Left cardiac atrium (tissue), 4 donors: ENCODE data around the gene ABI1. TPM values are rescaled to one million over a fixed set of nuclear protein-coding genes. Genes with fewer than 3 reads are reported as not detected.

ENCODE experiments used
- ATAC-seq, 2 donors: fragments of 200-7000 bp; cut with Tn5 transposase; one replicate each; pipeline ENCODE4 v1.9.1; 2020; ENCODE audit warnings: mild to moderate bottlenecking in 2 of 2, moderate library complexity in 2 of 2
- DNase-seq: peaks from one replicate; pipeline ENCODE4 v3.0.0-alpha.2; 2020
- intact Hi-C, 2 donors: fragments of 100-400 bp; cut with DNase I; formaldehyde crosslinking; loops; one replicate each; pipeline versions ENCODE4 v1.14.1 to v1.15.1; 2022 to 2023
- total RNA-seq, 2 donors: library from RNA; stranded (reverse); fragmentation: NEBNext Ultra II Directional; extraction: Animal tissue kit (Norgen Biotek cat#: 25700); gene quantifications; one replicate each; pipeline ENCODE4 v1.2.1, GENCODE V29; 2021
- donor health status: DM: no; HTN: yes; CAD: no.
- donor health status: DM: no; HTN: yes; CAD: no; lungs with severe emphysema.
- donor health status: DM: yes; HTN: yes; CAD: no.
- donor health status: Dilated cardiomyopathy.

ABI1 gene
- total RNA-seq, 2 donors from 2014 or later, result 24.9 to 26.7 TPM

DNA sequence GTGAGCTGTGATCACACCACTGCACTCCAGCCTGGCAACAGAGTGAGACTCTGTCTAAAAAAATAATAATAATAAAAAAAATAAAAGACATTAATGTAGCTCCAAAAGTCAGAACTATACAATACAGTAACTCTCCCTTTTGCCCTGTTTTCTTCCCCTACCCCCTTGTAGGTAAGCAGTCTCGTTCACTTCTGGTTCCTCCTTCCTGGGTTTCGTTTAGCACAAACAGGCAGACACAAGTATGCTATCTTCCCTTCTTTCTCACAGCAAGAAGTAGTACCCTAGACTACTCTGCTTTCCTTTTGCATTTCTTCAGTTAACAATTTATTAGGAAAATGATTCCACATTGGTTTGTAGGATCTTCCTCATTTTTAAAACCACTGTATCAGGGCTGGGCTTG is 130.2 kb downstream of the ABI1 start:
- intact Hi-C loops, result no loop called here
- DNase-seq (no peak), ATAC-seq (no peak)

DNA sequence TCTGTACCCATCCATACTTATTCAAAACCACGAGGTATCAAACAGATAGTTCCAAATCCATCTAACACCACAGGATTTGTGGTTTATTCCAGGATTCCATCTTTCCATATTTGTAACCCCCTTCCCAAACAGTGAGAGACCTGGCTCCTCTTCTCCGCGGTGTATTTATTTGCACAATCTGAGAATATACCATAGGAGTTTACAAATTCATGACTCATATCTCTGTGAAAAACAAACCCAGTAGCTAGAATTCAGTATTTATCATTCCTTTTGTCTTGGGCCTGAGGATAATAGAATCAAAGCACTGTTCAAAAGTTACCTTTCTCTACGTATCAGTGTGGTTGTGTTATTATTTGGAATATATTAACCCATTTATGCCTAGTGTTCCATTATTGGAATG is 131.4 kb downstream of the ABI1 start:
- no peak for ATAC-seq
- intact Hi-C loops, result loop anchor here (5.0 kb wide), 1 partner anchor 153 kb away; no protein-coding TSS in a partner anchor
- no peak for DNase-seq

- ATAC-seq (no peak), DNase-seq (no peak)
- intact Hi-C loops, result loop anchor here (5.0 kb wide), 1 partner anchor 153 kb away; no protein-coding TSS in a partner anchor
Observed at GRCh38 chr10:26728957-26729356, 131.8 kb downstream of the ABI1 start.

GRCh38 chr10:26727005-26727404 is 133.8 kb downstream of the ABI1 start:
- DNase-seq (no peak), ATAC-seq (no peak)
- intact Hi-C loops, result loop anchor here (5.0 kb wide), 1 partner anchor 155 kb away; no protein-coding TSS in a partner anchor

DNA sequence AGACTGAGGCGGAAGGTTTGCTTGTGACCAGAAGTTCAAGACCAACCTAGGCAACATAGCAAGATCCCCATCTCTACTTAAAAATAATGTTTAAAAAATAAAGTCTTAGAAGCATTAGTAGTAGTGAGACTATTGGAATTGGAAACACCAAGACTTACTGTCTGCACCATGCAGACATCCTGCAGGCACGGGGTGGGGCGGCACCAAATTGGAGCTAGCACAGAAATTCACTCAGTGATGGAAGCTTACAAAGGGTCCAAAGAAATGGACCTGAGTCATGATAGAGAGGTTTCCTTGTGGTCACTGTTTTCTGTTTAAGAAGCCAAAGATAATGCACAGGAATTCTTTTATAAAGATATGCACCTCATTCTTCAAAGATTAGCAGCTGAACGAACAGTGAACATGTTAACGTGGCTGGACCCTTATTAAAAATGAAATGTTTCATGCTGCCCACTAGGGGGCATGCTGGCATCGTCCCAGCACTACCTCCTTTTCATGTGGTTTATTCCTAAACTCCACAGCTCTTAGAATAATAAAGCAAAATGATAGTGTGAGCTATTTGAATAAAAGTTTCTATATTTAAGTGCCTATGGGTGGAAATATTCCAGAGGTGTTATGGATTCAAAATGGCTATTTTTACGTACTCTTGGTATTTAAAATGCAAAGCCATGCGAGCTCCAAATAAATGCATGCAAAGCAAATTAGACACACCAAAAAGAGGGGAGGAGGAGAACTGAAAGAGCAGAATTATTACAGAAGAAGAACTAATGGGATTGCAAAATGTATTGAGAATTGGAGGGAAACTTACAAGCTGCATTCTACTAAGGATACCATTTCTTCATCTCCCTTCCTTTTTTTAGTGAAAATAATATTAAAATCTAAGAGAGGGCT is 134.7 kb downstream of the ABI1 start:
- ATAC-seq, result peak; percentile 68
- DNase-seq, result peak; percentile 64
- intact Hi-C loops, result loop anchor here (5.0 kb wide), 1 partner anchor 156 kb away; no protein-coding TSS in a partner anchor

DNA sequence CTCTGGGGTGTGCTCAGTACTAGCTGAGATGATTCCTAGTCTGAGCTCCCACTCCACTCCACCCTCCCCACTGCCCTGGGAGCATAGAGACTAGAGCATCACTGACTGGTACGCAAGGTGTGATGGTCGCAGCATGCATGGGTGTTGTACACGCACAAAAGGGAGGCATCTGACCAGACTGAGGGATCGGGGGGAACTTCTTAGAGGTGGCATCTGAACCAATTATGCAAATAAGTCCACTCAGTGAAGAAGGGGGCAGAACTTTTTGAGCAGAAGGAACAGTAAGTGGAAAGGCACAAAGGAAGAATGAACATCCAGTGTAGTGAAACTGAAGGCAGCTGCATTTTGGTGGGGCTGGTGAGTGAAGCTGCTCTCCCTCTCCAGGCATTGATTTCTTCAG is 137.7 kb downstream of the ABI1 start:
- no peak for DNase-seq
- intact Hi-C loops, result no loop called here
- ATAC-seq, result no peak

GRCh38 chr10:26721561-26721960 is 139.2 kb downstream of the ABI1 start:
- intact Hi-C loops, result no loop called here
- DNase-seq, result no peak
- peak in 1 of 2 donors; percentile 57 for ATAC-seq

GRCh38 chr10:26717476-26717875 is 143.3 kb downstream of the ABI1 start:
- no peak for DNase-seq
- intact Hi-C loops, result no loop called here
- no peak for ATAC-seq

DNA sequence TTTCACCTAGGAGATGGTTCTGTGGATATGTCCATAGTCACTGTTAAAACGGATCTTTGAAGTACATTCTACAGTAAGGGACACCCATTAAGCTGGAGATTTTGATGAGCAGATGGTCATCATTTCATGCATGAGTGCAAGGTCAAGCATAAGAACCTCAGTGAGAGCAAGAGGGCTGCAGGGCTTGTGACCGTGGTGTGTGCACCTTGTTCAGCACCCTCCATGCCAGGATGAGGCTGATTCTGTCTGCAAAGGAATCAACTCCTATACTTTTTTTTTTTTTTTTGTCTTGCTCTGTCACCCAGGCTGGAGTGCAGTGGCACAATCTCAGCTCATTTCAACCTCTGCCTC is 145.6 kb downstream of the ABI1 start:
- DNase-seq, result no peak
- no peak for ATAC-seq
- intact Hi-C loops, result no loop called here

- DNase-seq (no peak), ATAC-seq (no peak)
- intact Hi-C loops, result no loop called here
Observed at GRCh38 chr10:26714415-26715136, 146.2 kb downstream of the ABI1 start.

GRCh38 chr10:26711324-26711723 is 149.4 kb downstream of the ABI1 start:
- no peak for ATAC-seq
- no peak for DNase-seq
- intact Hi-C loops, result no loop called here

GRCh38 chr10:26706936-26707335 is 153.8 kb downstream of the ABI1 start:
- ATAC-seq (no peak), DNase-seq (no peak)
- intact Hi-C loops, result no loop called here

DNA sequence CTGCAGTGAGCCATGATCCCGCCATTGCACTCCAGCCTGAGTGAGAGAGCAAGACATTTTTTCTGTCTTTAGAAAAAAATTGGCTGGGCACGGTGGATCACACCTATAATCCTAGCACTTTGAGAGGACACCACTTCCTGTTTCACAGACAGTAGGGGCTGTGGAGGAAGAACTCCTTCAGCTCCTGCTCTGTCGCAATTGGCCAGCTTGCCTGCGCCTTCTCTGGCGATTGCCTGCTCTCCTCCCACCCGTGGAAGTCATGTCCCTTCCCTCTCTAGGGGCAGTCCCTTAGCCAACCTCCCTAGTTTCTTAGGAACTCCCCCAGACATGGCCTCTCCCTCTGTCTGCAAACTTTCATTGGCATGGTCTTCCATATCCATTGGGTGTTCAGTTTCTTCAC is 154.6 kb downstream of the ABI1 start:
- DNase-seq, result no peak
- intact Hi-C loops, result no loop called here
- peak in 1 of 2 donors; percentile 32 for ATAC-seq

DNA sequence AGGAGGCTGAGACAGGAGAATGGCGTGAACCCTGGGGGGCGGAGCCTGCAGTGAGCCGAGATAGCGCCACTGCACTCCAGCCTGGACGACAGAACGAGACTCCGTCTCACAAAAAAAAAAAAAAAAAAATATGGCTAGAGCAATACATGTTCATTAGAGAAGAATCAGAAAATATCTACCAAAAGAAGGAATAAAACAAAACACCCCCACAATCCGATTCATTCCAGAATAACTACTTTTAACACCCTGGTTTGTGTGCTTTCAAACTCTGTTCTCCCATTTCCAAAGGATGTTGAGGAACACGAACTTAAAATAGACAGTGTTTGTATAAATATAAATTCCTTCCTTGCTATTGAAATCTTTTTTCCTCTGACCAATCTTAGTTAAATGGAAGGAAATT is 156.8 kb downstream of the ABI1 start:
- ATAC-seq, result no peak

DNA sequence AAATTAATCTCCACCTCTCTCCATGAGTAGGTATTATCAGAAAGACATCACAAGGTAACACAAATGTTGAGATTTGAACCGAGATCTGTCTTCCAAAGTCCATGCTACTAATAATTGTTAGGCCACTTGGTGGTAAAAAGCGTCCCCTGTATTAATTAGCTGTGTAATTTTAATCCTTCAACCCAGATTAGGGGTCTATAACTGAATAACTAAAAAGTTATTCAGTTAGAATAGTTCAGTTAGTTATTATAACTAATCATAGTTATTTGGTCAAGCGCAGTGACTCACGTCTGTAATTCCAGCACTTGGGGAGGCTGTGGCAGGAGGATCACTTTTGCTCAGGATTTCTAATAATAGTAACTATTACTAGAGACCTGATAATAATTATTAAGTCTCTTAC is 157.7 kb downstream of the ABI1 start:
- intact Hi-C loops, result no loop called here
- DNase-seq, result no peak
- ATAC-seq, result no peak

More for the DNA sequence above, 156.8 kb downstream of the ABI1 start:
- intact Hi-C loops, result no loop called here
- no peak for DNase-seq

GRCh38 chr10:26700884-26701630 is 159.7 kb downstream of the ABI1 start:
- no peak for ATAC-seq
- no peak for DNase-seq
- intact Hi-C loops, result no loop called here

DNA sequence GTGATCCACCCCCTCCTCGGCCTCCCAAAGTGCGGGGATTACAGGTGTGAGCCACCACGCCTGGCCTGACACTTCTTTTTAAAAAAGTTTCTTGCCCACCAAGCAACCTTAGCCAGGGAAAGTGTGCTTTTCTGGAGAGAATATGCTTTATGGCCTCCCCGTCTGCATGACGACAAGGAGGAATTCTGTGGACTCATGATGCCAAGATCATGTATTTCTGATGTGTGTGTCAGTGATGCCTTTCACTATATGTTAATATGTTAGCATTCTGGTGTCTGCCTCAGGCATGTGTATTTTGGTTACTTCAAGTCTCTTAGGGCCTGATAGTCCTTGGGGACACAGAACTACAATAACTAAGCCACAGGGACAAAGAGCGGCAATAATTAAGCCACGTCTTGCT is 161.1 kb downstream of the ABI1 start:
- DNase-seq (no peak), ATAC-seq (no peak)
- intact Hi-C loops, result no loop called here

GRCh38 chr10:26698909-26699308 is 161.8 kb downstream of the ABI1 start:
- no peak for DNase-seq
- intact Hi-C loops, result no loop called here
- no peak for ATAC-seq

DNA sequence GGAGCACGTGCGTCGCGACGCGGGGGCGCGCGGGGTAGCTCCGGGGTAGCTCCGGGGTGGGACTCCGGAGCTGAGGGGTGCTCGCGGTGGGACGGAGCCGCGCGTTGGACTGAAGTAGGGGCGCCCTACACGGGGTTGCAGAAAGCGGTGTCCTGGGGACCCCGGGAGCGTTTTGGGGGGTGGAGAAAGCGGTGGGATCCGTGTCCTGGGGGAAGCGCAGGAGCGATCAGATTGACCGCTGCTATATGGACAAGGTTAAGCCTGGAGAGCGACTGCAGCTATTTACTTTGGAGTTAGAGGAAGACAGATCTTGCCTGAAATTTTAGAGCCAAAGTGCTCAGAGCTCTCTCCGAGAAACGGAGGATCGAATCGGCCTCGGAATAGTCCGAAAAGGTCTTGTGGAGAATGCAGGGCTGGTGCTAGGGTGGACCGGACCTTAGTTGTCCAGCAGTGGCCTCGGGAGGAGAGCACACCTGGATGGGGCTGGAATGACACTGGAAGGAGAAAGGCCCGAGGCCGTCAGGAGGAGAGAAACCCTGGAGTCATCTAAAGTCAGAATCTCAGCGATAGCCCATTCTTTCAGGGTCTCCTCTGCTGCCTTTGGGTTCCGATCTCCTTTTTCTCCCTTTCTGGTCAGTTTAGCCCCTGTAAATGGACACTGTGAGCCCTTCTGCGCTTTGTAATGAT is 162.7 kb downstream of the ABI1 start:
- ATAC-seq, result no peak
- intact Hi-C loops, result no loop called here
- no peak for DNase-seq
